Stimulated activated CD8-positive, alpha-beta memory T cell treated with anti-CD3 and anti-CD28 coated beads, Interleukin-15, amount 100 ng/mL, for 1 hour (primary cell): ENCODE results near the gene RIOX2.
"Not testable (repeated sequence)": the region's sequence is repeated elsewhere in the genome, so short reads cannot be mapped to it uniquely, and the experiment has no call there.

Experiments used
- DNase-seq: peaks from one replicate; pipeline ENCODE4 v3.0.0-alpha.2; 2020; ENCODE audit warnings: low read depth

RIOX2 gene

GRCh38 chr3:97911459-97911858, 60.8 kb downstream of the RIOX2 start:
- no peak for DNase-seq

GRCh38 chr3:97910931-97911351, 61.3 kb downstream of the RIOX2 start:
- DNase-seq, result no peak

- peak; percentile 1 for DNase-seq
Measured at GRCh38 chr3:97910236-97910831, 61.9 kb downstream of the RIOX2 start.

- DNase-seq, result not testable (repeated sequence)
Measured at GRCh38 chr3:97909830-97910229, 62.4 kb downstream of the RIOX2 start.

GRCh38 chr3:97901313-97902248, 70.7 kb downstream of the RIOX2 start:
- no peak for DNase-seq

- DNase-seq, result no peak
Measured at GRCh38 chr3:97899331-97899730, 72.9 kb downstream of the RIOX2 start.

- no peak for DNase-seq
Measured at GRCh38 chr3:97896547-97896946, 75.7 kb downstream of the RIOX2 start.

GRCh38 chr3:97896129-97896528, 76.1 kb downstream of the RIOX2 start:
- DNase-seq, result no peak

GRCh38 chr3:97895216-97895615, 77.0 kb downstream of the RIOX2 start:
- DNase-seq, result no peak

- DNase-seq, result no peak
Measured at GRCh38 chr3:97892852-97893251, 79.4 kb downstream of the RIOX2 start.
